Middle frontal gyrus (tissue), 1 donor: ENCODE data around the gene TMED10.
"Not testable (repeated sequence)": the region's sequence is repeated elsewhere in the genome, so short reads cannot be mapped to it uniquely, and the experiment has no call there.

ENCODE experiments used
- DNase-seq: peaks from one replicate; pipeline ENCODE4 v3.0.0-alpha.2; 2015; ENCODE audit warnings: low spot score; ENCODE audit errors: extremely low spot score

TMED10 gene

DNA sequence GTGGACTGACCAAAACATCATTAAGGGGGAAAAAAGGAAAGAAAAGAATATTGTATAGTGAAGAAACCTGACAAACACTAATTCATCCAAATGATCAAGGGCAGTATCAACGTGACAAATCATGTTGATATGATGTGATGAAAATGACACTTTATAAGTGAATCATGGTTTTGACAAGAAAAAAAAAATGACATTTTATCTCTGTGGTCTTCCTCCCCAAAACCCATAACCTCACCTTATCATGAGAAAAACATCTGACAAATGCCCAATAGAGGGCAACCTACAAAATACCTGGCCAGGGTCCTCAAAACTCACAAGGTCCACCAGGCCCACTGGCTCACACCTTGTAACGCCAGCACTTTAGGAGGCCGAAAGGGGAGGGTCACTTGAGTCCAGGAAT lies 13.8 kb downstream of the TMED10 start:
- DNase-seq: no peak

DNA sequence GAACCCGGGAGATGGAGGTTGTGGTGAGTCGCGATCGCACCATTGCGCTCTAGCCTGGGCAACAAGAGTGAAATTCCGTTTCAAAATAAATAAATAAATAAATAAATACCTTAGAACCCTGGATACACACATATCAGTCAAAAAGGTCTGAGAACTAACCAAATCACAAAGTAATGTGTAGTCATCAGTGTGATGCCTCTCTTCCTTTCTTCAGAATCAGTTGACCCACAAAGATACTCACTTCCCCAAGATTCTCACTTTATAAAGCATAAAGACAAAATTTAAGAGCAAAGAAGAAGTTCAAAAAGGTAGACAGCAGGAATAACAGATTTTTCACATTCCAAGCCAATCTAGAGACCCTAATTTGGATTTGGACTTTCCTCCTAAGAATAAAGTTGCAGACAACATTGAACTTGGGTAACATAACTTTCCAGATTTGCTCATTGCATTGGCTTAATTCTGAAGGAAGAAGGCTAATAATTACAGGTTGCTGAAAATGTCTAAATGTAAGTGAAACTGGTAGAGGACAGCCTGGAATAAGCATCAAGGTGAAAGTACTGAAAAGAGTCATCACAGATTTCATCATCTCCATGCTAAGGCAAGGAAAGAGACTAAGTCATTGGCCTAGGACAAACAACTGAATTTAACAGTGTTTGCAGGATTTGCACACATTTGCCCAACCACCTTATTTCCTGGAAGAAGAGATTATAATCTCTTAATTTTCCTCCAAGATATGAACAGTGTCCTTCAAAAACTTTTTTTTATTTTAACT lies 17.4 kb downstream of the TMED10 start:
- DNase-seq: no peak

DNA sequence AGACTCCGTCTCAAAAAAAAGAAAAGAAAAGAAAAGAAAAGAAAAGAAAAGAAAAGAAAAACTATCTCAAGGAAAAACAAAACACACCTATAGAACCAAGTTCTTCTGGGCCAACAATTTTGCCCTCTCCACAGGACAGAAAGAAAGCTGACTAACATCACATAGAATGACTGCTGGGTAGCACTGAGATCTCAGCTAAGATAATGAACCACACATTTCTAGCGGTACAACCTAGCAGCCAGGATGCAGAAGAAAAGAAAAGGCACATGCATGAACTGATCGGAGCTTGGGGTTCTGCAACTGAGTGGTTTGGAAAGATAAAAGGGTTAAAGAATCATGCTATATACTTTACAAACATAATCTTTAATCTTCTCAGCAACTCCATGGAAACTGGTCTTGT lies 19.5 kb downstream of the TMED10 start:
- DNase-seq: no peak

DNA sequence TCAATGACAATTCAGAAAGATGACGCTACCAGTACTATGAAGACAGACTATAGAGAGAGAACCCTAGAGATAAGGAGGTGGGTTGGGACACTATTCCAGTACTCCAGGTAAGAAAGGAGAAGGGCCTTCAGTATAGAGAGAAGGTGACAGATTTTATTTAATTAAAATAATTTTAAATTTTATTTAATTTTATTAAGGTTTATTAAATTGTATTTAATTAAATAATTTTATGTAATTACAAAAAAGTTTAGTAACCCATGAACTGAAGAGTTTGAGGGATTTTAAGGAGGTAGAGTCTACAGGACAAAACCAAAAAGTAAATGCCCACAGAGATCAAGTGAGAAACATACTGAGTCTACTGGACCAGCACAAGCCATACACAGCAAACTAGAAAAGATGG lies 20.3 kb downstream of the TMED10 start:
- DNase-seq: no peak

DNA sequence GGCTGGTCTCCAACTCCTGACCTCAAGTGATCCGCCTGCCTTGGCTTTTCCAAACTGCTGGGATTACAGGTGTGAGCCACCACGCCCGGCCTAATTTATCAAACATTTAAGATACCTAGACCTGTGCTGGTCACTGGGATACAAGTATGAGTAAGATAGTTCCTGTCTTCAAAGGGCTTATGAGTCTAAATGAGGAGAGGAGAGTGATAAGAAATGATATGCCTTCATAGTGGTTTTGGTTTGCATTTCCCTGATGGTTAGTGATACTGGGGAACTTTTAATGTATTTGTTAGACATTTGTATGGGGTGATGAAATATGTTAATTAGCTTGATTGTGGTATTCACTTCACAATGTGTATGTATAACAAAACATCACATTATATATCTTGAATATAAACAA lies 21.2 kb downstream of the TMED10 start:
- no peak for DNase-seq

DNA sequence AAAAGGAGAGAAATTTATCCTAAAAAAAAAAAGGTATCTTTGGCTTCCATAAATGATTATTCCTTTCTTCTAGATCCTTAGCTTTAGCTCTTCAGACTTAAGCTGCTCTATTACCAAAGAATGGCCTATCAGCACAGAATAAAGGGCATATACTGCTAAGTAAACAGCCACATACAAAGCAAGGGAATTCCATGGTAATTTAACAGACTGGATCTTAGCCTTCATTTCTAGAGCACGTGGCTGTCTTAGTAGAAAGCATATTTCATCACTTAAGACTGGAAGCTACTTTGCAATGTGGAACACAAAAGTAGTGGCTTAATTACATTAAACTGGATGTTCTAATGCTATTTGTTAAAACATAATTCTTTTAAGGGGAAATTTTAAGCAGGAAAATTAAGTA lies 23.1 kb downstream of the TMED10 start:
- no peak for DNase-seq

DNA sequence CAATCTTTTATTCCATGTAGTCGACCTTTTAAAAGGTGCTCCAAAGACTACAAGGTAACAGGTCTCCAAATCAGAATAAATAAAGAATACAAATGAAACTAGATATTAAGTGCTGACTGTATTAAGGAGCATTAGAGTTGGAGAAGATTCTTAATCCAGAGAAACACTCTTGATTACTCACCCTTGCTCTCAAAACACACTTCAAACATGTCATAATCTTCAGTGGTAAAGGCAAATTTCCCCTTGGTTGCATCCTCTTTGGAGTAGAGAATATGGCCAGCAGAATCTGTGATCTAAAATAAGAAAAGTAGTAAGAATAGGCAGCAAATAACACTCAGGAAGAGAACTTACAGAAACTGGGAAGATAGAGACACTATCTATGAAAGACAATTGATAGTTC lies 24.6 kb downstream of the TMED10 start:
- no peak for DNase-seq

DNA sequence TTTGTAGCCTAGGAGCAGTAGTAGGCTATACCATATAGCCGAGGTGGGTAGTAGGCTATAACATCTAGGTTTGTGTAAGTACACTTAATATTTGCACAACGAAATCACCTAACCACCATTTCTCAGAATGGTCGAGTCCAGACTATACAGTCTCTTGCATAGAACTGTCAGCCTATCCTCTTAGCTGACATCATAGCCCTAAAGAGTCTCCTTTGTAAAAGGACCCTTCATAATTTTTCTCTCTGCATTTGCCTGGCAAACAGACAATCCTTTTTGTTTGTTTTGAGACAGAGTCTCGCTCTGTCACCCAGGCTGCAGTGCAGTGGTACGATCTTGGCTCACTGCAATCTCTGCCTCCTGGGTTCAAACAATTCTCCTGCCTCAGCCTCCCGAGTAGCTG lies 25.8 kb downstream of the TMED10 start:
- DNase-seq: not testable (repeated sequence)

DNA sequence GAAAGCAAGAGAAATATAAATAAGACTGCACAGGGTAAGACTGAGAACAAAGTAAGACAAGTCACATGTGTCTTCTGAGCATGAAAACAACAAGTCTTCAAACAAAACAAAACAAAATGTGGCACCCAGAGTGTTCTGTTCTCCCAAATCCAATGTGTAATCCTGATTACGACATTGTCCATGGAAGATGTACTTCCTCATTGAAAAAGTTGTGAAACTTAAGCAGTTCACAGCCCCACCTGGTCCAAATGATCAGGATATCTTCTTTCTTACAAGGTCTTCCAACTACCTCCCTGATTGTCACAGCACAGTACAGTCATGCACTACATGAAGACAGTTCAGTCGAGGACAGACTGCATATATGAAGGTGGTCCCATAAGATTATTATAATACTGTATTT lies 26.3 kb downstream of the TMED10 start:
- DNase-seq: no peak

DNA sequence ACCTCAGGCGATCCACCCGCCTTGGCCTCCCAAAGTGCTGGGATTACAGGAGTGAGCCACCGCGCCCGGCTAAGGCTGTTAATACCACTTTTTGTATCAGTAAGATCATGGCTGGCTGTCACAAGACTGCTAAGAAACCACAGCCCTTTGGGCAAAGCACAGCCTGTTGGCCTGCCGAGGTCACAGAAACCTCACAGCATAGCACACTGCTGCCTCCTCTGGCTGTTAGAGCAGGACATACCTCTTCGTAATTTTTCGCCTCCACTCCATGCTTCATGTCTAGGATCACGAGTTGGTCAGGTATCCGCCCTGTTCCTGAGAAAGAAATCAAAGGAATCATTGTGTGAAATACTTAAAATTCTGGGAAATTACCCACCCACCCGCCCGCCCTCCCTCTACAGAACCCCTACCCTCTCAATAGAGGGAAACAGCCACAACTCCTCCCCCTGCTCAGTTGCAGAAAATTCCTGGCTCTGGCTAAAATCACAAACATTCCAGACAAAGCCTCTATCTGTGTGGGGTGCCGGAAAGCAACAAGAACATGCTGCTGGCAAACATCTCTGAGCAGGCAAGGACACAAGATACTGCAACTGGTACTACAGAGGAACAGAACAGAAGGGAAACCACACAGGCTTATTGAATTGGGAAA lies 28.9 kb downstream of the TMED10 start:
- peak; percentile 75 for DNase-seq

DNA sequence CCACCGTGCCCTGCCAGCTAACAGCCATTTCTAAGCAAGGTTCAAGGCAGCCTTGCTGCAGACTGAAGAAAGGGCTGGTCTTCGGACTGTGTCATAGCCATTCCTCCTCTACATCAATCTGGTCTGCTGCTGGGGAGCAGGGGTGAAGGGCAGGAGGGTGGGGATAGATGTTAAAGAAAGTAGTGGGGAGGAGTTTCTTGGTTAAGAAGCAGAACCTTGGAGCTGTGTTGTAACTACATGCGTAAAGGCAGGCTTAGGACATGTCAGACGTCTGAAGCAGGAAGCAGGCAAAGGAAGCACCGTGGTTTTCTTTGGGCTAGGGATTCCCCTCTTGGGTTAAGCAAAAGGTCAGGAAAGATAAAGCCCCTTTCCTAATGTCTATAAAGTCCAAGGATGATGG lies 31.5 kb downstream of the TMED10 start:
- DNase-seq: no peak

DNA sequence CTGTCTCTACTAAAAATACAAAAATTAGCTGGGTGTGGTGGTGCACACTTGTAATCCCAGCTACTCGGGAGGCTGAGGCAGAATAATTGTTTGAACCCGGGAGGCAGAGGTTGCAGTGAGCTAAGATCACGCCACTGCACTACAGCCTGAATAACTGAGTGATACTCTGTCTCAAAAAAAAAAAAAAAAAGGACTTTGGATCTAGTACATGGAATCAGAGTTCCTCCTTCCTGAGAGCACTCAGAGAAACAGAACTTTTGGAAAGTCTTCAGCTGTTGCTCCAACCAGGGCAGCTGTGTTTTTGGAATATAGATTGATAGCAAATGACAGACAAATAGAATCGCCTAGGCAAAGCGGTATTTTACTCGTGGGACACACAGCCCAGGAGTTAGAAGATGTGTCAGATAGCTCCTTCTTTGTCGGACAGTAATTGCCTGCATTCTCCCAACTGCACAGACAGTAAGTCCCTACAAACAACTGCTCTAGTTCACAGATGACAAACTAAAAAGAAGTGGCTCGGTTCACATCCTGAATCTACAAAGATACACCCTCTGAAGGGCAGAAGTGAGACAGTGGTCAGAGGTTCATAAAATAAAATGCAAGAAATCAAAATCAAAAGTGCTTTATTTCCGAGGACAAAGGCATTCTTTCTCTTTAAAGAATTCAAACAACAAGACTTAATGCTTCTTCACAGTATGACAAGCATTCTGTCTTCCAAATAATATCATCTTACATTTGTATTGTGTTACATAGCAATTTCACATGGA lies 32.5 kb downstream of the TMED10 start:
- DNase-seq: no peak

DNA sequence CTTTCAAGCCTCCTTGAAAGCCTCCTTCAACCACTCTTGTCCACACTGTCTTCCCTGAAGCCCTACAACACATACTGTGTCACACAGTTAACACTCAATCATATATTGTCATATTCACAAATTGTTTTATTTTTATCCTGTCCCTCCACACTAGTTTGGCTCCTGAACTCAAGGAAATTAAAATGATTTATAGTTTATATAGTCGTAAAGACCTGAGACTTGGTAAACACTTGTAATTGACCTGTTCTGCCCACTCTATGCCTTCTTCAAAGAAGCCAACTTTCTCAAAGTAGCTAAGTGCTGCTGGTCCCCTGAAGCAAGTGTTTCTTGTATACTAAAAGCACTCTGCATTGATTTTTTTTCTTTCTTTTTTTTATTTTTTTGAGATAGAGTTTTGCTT lies 33.9 kb downstream of the TMED10 start:
- no peak for DNase-seq

DNA sequence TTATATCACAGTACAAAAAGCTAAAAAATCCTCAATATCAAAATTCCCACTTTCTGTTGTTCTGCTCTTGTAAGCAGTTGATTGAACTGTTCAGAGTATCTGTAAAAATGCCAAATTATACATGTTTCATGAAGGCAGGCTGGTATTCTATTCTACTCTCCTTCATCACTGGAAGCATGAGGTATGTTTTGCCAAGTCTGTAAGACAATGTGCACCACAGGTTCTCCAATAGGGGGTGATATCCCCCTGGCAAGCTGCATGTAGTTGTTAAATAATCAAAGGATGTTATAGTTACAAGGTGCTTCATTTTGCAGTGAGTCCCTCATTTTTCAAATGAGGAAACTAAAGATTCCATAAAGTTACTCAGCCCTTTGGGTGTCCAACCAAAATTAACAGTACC lies 34.4 kb downstream of the TMED10 start:
- no peak for DNase-seq

DNA sequence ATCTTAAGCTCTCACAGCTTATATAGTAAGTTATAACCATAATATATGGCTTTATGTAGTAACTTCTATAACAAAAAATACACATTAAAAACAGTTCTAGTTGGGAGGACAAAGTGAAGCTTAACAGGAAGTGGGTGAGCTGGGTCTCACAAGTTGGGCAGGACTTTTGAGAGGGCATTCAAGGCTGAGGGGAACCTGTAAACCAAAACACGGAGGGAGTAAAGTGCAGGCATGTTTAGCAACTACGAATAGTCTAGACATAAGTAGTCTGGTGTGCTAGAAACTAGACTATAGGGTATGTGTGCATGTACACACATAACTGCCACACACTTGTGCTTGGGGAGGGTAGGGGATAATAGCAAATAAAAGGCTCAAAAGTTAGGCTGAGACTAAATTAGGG lies 35.4 kb downstream of the TMED10 start:
- no peak for DNase-seq

DNA sequence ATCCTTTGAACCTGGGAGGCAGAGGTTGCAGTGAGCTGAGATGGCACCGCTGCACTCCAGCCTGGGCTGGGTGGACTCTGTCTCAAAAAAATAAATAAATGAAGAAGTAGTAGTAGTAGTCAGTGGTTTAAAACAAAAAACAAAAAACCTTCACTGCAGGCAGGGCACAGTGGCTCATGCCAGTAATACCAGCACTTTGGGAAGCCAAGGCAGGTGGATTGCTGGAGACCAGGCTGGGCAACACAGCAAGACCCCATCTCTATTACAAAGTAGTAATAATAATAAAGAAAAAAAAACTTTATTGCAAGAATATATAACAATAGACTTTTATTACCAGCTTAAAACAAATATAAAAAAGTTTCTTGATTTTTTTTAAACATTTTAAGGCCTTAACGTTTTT lies 35.8 kb downstream of the TMED10 start:
- no peak for DNase-seq

DNA sequence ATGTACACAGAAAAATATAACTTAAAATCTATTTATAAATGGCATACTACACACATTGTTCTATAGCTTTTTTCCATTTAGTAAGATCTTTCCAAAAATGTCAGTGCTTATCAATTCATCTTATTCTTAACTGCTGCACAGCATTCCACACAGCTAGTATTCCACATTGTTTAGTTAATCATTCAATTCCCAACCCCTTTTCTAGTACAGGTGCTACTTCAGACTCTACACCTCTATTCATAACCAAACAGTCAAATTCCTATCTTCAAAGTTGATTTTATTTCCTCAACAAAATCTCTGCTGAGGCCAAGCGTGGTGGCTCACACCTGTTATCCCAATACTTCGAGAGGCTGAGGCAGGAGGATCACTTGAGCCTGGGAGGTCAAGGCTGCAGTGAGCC lies 37.2 kb downstream of the TMED10 start:
- no peak for DNase-seq

DNA sequence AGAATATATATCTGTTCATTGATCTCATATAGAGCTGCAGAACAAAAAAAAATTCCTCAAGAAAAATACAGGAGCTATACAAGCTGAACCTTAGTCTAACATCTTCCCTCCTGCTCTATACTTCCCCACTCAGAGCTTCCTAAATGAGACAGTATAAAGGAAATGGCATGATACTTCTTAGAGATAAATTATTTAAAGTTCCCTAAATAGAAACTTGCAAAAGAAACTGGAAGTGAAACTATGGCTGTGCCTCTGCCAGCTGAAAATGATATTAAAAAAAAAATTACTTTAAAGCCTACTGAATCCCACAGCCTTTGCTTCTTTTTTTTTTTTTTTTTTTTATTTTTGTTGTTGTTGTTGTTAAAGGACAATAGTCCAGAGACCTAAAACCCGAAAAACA lies 37.9 kb downstream of the TMED10 start:
- DNase-seq: no peak

DNA sequence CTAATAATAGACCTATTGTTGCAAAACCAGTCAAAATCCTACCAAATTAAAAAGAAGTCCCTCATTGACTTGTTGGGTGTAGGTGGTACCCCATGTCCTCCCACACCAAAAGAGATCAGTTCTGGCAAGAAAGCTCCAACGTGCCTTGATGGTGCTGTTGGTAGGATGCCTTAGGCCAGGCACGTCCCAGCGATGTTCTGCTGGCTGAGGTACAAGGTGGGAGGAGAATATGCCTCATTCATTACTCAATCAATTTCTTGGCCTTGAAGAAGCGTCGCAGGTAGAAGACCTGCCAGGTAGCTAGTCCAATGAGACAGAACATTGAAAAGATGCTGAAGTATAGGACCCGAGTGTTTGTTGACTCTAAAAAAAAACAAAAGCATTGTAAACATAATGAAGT lies 41.8 kb downstream of the TMED10 start:
- no peak for DNase-seq

DNA sequence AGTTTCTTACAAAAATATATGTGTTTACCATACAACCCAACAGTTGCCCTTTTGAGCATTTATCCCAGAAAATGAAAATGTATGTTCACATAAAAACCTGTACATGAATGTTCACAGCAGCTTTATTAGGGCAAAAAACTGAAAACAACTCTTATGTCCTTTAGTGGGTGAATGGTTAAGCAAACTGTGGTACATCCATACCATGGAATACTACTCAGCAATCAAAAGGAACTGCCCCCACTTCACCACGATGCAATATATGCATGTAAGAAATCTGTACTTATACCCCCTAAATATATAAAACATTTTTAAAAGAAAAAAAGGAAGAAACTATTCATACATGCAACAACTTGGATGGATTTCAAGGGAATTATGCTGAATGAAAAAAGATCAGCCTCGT lies 42.8 kb downstream of the TMED10 start:
- DNase-seq: no peak

DNA sequence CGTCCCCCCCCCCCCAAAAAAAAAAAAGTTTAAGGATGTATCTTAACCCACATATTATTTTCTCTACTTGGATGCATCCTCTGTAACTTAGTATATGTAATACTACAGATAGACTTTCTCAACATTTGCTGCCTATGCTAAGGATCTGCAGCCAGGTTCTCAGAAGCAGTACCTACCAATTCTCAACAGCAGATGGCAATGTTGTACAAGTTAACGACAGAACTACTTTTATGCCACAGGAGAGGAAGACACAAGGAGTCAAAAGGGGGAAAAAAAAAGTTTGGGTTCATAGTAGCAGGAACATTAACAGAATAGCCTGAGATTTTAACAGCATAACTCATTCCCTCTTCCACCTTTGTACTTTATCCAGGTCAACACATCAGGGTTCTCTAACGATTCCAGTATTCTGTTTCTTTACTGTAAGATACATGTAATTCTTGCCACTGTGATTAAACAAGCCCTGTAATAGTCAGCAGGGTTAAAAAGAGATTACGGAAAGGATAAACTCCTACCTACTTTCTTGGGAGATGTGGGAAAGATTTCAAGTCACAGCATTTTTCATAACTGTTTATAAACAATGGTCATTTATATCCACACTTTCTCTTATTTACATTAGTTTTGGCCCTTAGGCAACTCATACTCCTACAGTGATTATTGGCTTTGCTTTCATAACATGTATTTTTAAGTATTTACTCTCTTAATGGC lies 43.9 kb downstream of the TMED10 start:
- peak; percentile 77 for DNase-seq

DNA sequence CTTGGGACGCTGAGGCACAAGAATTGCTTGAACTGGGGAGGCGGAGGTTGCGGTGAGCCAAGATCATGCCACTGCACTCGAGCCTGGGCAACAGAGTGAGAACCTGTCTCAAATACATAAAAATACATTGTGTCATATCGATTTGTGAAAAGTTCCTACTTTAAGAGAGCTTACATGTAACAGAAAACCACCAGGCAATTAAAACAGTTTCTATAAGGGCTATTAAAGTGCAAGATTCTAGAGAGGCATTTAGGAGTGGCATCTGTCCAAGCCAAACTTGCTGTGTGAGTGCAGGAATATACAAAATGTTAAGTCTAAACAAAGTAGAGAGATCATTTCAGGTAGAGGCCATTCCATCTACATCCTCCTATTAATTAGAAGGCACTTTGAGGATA lies 47.8 kb downstream of the TMED10 start:
- DNase-seq: no peak
